ENCODE results near the gene PCDHA1. TPM values are rescaled to one million over a fixed set of nuclear protein-coding genes. Genes with fewer than 3 reads are reported as not detected.

The PCDHA1 gene
- total RNA-seq, 1 donor, result not detected

GRCh38 chr5:140973550-140973949 lies 187.6 kb downstream of the PCDHA1 start:
- TF ChIP-seq, protein P1, sequence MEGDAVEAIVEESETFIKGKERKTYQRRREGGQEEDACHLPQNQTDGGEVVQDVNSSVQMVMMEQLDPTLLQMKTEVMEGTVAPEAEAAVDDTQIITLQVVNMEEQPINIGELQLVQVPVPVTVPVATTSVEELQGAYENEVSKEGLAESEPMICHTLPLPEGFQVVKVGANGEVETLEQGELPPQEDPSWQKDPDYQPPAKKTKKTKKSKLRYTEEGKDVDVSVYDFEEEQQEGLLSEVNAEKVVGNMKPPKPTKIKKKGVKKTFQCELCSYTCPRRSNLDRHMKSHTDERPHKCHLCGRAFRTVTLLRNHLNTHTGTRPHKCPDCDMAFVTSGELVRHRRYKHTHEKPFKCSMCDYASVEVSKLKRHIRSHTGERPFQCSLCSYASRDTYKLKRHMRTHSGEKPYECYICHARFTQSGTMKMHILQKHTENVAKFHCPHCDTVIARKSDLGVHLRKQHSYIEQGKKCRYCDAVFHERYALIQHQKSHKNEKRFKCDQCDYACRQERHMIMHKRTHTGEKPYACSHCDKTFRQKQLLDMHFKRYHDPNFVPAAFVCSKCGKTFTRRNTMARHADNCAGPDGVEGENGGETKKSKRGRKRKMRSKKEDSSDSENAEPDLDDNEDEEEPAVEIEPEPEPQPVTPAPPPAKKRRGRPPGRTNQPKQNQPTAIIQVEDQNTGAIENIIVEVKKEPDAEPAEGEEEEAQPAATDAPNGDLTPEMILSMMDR (IDR thresholded peaks at IDR 0.05; ENCODE audit: insufficient read depth, low read depth, low read length), result no peak
- no peak for DNase-seq (ENCODE audit: low read depth)
- H3K4me3 ChIP-seq (ENCODE audit: low read depth, low read length), result no peak overlapping the region

- TF ChIP-seq, protein P1 (IDR thresholded peaks at IDR 0.05; ENCODE audit: insufficient read depth, low read depth, low read length), result no peak
- no peak for DNase-seq (ENCODE audit: low read depth)
- H3K4me3 ChIP-seq (ENCODE audit: low read depth, low read length), result no peak overlapping the region
Observed at GRCh38 chr5:140977003-140977402, 191.1 kb downstream of the PCDHA1 start.

DNA sequence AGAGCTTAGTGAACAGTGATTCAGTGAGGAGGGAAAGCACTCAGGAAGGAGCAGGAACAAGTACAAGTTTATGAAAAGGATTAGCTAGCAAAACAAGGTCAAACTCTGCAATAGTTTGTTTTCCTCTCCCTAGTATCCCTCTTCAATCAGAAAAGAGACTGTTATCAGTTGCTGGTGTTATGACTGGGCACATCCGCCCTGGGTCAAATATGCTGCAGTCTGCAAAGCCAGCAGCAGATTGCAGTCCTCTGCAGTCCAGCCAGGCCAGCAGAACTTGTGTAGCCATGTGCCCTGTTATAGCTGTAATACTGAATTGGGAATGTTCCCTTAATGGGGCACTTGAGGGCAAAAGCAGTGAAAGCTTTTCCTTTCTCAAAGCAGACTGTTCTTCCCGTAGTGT lies 192.3 kb downstream of the PCDHA1 start:
- TF ChIP-seq, protein P1 (IDR thresholded peaks at IDR 0.05; ENCODE audit: insufficient read depth, low read depth, low read length), result no peak
- no peak for DNase-seq (ENCODE audit: low read depth)
- no peak overlapping the region for H3K4me3 ChIP-seq (ENCODE audit: low read depth, low read length)

DNA sequence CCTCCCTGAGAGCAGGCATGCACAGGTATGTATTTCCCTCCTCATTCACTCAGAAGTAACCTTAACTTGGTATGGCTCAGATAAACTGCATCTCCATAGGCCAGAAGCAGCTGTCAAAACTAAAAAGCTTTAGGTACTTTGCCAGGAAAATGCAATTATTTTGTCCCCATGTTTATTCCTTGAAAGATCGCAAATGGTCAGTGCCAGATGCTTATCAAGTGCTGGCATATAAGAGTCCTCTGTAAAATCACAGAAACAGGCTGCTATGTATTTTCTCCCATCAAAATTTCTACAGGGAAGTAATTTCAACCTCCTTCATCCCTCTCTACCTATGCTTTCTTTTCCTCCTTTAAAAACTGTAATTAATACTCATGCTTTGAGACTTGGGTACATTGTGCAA lies 193.0 kb downstream of the PCDHA1 start:
- no peak for DNase-seq (ENCODE audit: low read depth)
- H3K4me3 ChIP-seq (ENCODE audit: low read depth, low read length), result no peak overlapping the region
- TF ChIP-seq, protein P1 (IDR thresholded peaks at IDR 0.05; ENCODE audit: insufficient read depth, low read depth, low read length), result no peak

- no peak overlapping the region for H3K4me3 ChIP-seq (ENCODE audit: low read depth, low read length)
- DNase-seq (ENCODE audit: low read depth), result no peak
- TF ChIP-seq, protein P1 (IDR thresholded peaks at IDR 0.05; ENCODE audit: insufficient read depth, low read depth, low read length), result no peak
Observed at GRCh38 chr5:140982083-140982716, 196.3 kb downstream of the PCDHA1 start.

DNA sequence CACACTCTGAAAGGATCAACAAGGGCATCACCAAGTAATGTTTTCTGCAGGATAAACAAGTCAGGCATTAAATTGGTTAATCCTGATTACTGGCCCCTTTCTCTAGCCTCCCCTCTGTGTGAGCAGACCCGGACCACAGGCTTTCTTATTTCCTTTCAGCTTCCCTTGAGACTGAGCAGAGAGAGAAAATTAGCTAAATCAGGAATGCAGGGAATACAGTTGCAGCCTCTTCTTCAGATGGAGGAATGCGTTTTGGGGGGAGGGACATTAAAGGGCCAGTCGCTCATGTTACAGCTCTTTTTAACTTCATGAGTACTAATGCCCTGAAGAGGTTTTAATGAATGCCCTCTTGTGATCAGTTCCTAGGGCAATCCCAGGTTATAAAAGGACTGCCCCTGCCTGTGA lies 200.2 kb downstream of the PCDHA1 start:
- DNase-seq (ENCODE audit: low read depth), result no peak
- no peak overlapping the region for H3K4me3 ChIP-seq (ENCODE audit: low read depth, low read length)
- TF ChIP-seq, protein P1 (IDR thresholded peaks at IDR 0.05; ENCODE audit: insufficient read depth, low read depth, low read length), result no peak

GRCh38 chr5:140988100-140988499 lies 202.2 kb downstream of the PCDHA1 start:
- DNase-seq (ENCODE audit: low read depth), result no peak
- no peak overlapping the region for H3K4me3 ChIP-seq (ENCODE audit: low read depth, low read length)
- TF ChIP-seq, protein P1 (IDR thresholded peaks at IDR 0.05; ENCODE audit: insufficient read depth, low read depth, low read length), result no peak

Measured in fibroblast of villous mesenchyme (primary cell).